ENCODE data around the gene CHRNA4.

- TF ChIP-seq, protein P1, sequence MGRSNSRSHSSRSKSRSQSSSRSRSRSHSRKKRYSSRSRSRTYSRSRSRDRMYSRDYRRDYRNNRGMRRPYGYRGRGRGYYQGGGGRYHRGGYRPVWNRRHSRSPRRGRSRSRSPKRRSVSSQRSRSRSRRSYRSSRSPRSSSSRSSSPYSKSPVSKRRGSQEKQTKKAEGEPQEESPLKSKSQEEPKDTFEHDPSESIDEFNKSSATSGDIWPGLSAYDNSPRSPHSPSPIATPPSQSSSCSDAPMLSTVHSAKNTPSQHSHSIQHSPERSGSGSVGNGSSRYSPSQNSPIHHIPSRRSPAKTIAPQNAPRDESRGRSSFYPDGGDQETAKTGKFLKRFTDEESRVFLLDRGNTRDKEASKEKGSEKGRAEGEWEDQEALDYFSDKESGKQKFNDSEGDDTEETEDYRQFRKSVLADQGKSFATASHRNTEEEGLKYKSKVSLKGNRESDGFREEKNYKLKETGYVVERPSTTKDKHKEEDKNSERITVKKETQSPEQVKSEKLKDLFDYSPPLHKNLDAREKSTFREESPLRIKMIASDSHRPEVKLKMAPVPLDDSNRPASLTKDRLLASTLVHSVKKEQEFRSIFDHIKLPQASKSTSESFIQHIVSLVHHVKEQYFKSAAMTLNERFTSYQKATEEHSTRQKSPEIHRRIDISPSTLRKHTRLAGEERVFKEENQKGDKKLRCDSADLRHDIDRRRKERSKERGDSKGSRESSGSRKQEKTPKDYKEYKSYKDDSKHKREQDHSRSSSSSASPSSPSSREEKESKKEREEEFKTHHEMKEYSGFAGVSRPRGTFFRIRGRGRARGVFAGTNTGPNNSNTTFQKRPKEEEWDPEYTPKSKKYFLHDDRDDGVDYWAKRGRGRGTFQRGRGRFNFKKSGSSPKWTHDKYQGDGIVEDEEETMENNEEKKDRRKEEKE (IDR thresholded peaks at IDR 0.05), result no peak
- TF ChIP-seq, protein P2, sequence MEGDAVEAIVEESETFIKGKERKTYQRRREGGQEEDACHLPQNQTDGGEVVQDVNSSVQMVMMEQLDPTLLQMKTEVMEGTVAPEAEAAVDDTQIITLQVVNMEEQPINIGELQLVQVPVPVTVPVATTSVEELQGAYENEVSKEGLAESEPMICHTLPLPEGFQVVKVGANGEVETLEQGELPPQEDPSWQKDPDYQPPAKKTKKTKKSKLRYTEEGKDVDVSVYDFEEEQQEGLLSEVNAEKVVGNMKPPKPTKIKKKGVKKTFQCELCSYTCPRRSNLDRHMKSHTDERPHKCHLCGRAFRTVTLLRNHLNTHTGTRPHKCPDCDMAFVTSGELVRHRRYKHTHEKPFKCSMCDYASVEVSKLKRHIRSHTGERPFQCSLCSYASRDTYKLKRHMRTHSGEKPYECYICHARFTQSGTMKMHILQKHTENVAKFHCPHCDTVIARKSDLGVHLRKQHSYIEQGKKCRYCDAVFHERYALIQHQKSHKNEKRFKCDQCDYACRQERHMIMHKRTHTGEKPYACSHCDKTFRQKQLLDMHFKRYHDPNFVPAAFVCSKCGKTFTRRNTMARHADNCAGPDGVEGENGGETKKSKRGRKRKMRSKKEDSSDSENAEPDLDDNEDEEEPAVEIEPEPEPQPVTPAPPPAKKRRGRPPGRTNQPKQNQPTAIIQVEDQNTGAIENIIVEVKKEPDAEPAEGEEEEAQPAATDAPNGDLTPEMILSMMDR (CRISPR knock-in tag; IDR thresholded peaks at IDR 0.05), result no peak
- TF ChIP-seq KLF6 (CRISPR knock-in tag; IDR thresholded peaks at IDR 0.05), result no peak
- no peak for TF ChIP-seq REL (CRISPR knock-in tag; conservative IDR thresholded peaks at IDR 0.05)
- TF ChIP-seq CHD2 (IDR thresholded peaks at IDR 0.05; ENCODE audit: low read depth, low read length), result no peak
- TF ChIP-seq ZNF24 (IDR thresholded peaks at IDR 0.05), result no peak
- no peak for TF ChIP-seq EP300 (IDR thresholded peaks at IDR 0.05; ENCODE audit: low read depth in 2 of 2, low read length in 2 of 2)
- TF ChIP-seq EP300 (CRISPR knock-in tag; IDR thresholded peaks at IDR 0.05; ENCODE audit: borderline replicate concordance), result no peak
- TF ChIP-seq ISX (CRISPR knock-in tag; conservative IDR thresholded peaks at IDR 0.05), result no peak
- TF ChIP-seq JUND (CRISPR knock-in tag; IDR thresholded peaks at IDR 0.05), result no peak
- TF ChIP-seq, protein P3, sequence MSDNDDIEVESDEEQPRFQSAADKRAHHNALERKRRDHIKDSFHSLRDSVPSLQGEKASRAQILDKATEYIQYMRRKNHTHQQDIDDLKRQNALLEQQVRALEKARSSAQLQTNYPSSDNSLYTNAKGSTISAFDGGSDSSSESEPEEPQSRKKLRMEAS (IDR thresholded peaks at IDR 0.05), result no peak
- TF ChIP-seq, protein P4, sequence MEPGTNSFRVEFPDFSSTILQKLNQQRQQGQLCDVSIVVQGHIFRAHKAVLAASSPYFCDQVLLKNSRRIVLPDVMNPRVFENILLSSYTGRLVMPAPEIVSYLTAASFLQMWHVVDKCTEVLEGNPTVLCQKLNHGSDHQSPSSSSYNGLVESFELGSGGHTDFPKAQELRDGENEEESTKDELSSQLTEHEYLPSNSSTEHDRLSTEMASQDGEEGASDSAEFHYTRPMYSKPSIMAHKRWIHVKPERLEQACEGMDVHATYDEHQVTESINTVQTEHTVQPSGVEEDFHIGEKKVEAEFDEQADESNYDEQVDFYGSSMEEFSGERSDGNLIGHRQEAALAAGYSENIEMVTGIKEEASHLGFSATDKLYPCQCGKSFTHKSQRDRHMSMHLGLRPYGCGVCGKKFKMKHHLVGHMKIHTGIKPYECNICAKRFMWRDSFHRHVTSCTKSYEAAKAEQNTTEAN (CRISPR knock-in tag; conservative IDR thresholded peaks at IDR 0.05), result no peak
- TF ChIP-seq JUN (CRISPR knock-in tag; IDR thresholded peaks at IDR 0.05), result no peak
- TF ChIP-seq ZNF143 (CRISPR knock-in tag; IDR thresholded peaks at IDR 0.05), result no peak
- TF ChIP-seq NKX3-1 (CRISPR knock-in tag; IDR thresholded peaks at IDR 0.05), result no peak
Observed at GRCh38 chr20:63385819-63386218, 24.7 kb upstream of the CHRNA4 start.
